ENCODE results near the gene CASP3.

DNA sequence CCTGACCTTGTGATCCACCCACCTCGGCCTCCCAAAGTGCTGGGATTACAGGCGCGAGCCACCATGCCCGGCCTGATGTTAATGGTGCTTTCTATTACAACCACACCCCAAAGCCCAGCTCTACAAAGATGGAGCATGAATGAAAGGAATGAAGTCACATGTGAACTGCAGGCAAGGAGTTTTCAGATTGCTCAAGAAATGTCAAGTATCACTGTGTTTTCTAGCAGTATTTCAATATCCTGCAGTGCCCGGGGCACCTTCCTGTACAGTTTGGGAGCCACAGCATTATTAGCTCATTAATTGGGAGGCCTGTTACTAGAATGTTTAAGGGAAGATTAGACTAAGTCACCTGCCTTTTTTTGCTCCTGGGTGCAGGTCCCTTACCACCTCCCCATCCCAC is 40.4 kb upstream of the CASP3 start:
- no peak for TF ChIP-seq POLR2A (IDR thresholded peaks at IDR 0.05)
- TF ChIP-seq, protein P1, sequence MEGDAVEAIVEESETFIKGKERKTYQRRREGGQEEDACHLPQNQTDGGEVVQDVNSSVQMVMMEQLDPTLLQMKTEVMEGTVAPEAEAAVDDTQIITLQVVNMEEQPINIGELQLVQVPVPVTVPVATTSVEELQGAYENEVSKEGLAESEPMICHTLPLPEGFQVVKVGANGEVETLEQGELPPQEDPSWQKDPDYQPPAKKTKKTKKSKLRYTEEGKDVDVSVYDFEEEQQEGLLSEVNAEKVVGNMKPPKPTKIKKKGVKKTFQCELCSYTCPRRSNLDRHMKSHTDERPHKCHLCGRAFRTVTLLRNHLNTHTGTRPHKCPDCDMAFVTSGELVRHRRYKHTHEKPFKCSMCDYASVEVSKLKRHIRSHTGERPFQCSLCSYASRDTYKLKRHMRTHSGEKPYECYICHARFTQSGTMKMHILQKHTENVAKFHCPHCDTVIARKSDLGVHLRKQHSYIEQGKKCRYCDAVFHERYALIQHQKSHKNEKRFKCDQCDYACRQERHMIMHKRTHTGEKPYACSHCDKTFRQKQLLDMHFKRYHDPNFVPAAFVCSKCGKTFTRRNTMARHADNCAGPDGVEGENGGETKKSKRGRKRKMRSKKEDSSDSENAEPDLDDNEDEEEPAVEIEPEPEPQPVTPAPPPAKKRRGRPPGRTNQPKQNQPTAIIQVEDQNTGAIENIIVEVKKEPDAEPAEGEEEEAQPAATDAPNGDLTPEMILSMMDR (IDR thresholded peaks at IDR 0.05): no peak
